Keratinocyte (primary cell): Measurements from ENCODE around the gene ASB16. TPM values are rescaled to one million over a fixed set of nuclear protein-coding genes. Genes with fewer than 3 reads are reported as not detected.

Source experiments
- DNase-seq: peaks from one replicate; pipeline ENCODE4 v3.0.0-alpha.2; 2011; ENCODE audit warnings: low read depth, missing footprints, low spot score
- FAIRE-seq: peaks from 2 replicates; lab custom pipeline; 2011; peaks lifted over from hg19 to GRCh38; lab: Jason Lieb, UNC
- H2AFZ ChIP-seq: 2 replicates; pipeline ENCODE4 v1.6.0; 2012; ENCODE audit warnings: low read length, control low read depth, inconsistent platforms; ENCODE audit not compliant: control insufficient read depth
- H3K27ac ChIP-seq: 2 replicates; pipeline ENCODE4 v1.5.1; 2011; ENCODE audit warnings: low read length; ENCODE audit not compliant: control insufficient read depth, insufficient read depth
- H3K27me3 ChIP-seq: 3 replicates; pipeline ENCODE4 v1.6.0; 2011; ENCODE audit warnings: low read length; ENCODE audit not compliant: control insufficient read depth, insufficient read depth; ENCODE audit errors: extremely low read depth
- H3K36me3 ChIP-seq, 2 experiments: 2 replicates in 1 of 2; 3 replicates in 1 of 2; pipeline ENCODE4 v1.5.1; 2011; ENCODE audit warnings: low read length in 2 of 2, mild to moderate bottlenecking in 1 of 2; ENCODE audit not compliant: control insufficient read depth in 2 of 2, insufficient read depth in 2 of 2; ENCODE audit errors: extremely low read depth in 1 of 2
- H3K4me1 ChIP-seq: 3 replicates; pipeline ENCODE4 v1.5.1; 2011; ENCODE audit warnings: low read length; ENCODE audit not compliant: control insufficient read depth, insufficient read depth; ENCODE audit errors: extremely low read depth
- H3K4me2 ChIP-seq: 3 replicates; pipeline ENCODE4 v1.6.0; 2011; ENCODE audit warnings: low read depth, low read length; ENCODE audit not compliant: control insufficient read depth, insufficient read depth; ENCODE audit errors: extremely low read depth
- H3K4me3 ChIP-seq, 3 experiments: fragments of 200-600 bp in 1 of 3; sonication (generic) in 1 of 3; 2 replicates in 2 of 3; 3 replicates in 1 of 3; pipeline ENCODE4 v1.5.1; 2011 to 2016; ENCODE audit warnings: low read length in 3 of 3, mild to moderate bottlenecking in 3 of 3, control low read depth in 2 of 3, inconsistent platforms in 1 of 3, low read depth in 1 of 3, mixed read lengths in 1 of 3, mixed run types in 1 of 3, moderate library complexity in 1 of 3; ENCODE audit not compliant: control insufficient read depth in 2 of 3, insufficient read depth in 2 of 3; ENCODE audit errors: extremely low read depth in 1 of 3
- H3K79me2 ChIP-seq: 2 replicates; pipeline ENCODE4 v1.6.0; 2012; ENCODE audit warnings: low read length; ENCODE audit not compliant: control insufficient read depth, insufficient read depth
- H3K9ac ChIP-seq: 3 replicates; pipeline ENCODE4 v1.6.0; 2011; ENCODE audit warnings: low read length; ENCODE audit not compliant: control insufficient read depth, insufficient read depth; ENCODE audit errors: extremely low read depth
- H3K9me1 ChIP-seq: 3 replicates; pipeline ENCODE4 v1.6.0; 2011; ENCODE audit warnings: low read length; ENCODE audit not compliant: control insufficient read depth, insufficient read depth; ENCODE audit errors: extremely low read depth
- H3K9me3 ChIP-seq: 2 replicates; pipeline ENCODE4 v1.5.1; 2012; ENCODE audit warnings: low read depth, low read length; ENCODE audit not compliant: control insufficient read depth
- H4K20me1 ChIP-seq: 3 replicates; pipeline ENCODE4 v1.6.0; 2011; ENCODE audit warnings: low read length; ENCODE audit not compliant: control insufficient read depth, insufficient read depth; ENCODE audit errors: extremely low read depth
- EZH2 ChIP-seq: IDR thresholded peaks from one replicate; pipeline ENCODE4 v1.6.1; 2012; ENCODE audit warnings: inconsistent platforms, mild to moderate bottlenecking, low read length, moderate library complexity
- dilution Hi-C: fragments of 300-500 bp; cut with MboI; formaldehyde crosslinking; loops from one replicate; pipeline ENCODE4 v1.7.0; 2020; ENCODE audit warnings: low sequenced_read_pairs; ENCODE audit not compliant: extremely low pct_ligation_motif_present
- polyA plus RNA-seq, 5 experiments: library from polyadenylated mRNA; depleted of rRNA in 3 of 5; stranded (reverse) in 3 of 5; stranded (forward) in 1 of 5; unstranded in 1 of 5; fragments of >200 nt; gene quantifications; 1 replicate in 1 of 5; 2 replicates in 3 of 5; 3 replicates in 1 of 5; pipeline versions ENCODE4 v1.2.1 to v1.2.3, GENCODE V29; 2011 to 2012; ENCODE audit warnings: missing spikeins in 2 of 5, low read depth in 1 of 5, low replicate concordance in 1 of 5
- TF ChIP-seq, protein P1 (sequence below), 3 experiments: IDR thresholded peaks in 1 of 3; conservative IDR thresholded peaks in 1 of 3; optimal IDR thresholded peaks in 1 of 3; 2 replicates in 2 of 3; 3 replicates in 1 of 3; pipeline versions ENCODE3 to v1.5.1; 2011; ENCODE audit warnings: low read length in 3 of 3, mild to moderate bottlenecking in 3 of 3, moderate library complexity in 2 of 3, control low read depth in 1 of 3, inconsistent platforms in 1 of 3; ENCODE audit not compliant: insufficient read depth in 2 of 3; ENCODE audit errors: extremely low read depth in 1 of 3

Gene ASB16
- polyA plus RNA-seq, 1 donor (not counting 4 experiments of a cell fraction or from before 2014, with no cell fraction given), result not detected

DNA sequence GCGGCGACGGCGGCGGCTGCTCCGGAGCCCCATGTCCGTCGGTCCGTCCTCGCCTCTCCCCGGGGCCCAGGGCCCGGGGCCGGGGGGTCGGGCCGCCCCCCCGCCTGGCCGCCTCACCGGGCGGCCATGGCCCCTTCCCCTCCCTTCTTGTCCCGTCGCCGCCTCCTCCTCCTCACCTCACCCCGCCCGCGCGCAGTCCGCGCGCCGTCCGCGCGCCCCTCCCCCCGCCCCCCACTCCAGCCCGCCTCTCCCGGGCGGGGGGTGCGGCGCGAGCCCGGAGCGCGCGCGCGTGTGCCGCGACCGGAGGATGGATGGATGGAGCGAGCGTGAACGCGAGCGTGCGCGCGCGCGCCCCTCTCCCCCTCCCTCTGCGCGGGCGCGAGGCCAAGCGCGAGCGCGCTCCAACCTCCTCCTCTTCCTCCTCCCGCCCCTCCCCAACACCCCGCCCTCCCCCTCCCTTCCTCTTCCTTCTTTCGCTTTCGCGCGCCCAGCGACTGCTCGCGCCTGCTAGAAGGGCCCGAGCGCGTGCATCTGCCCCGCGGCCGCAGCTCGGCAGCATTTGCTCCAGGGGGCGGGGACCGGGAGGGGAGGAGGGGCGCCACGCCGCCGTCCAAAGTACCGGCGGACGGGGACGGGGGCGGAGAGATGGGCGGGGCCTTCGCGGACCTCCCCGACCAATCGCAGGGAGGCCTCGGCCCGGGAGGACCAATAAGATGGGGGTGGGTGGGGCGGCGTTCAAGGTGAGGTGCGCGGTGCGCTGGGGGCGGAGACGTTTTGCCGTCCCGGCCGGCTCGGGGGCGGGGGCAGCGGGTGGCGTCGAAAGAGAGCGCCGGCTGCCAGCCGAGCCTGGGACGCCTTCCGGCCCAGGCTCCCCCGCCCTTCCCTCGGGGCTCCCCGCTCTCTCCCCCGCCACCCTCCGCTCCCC lies 29.3 kb downstream of the ASB16 start, which contains the start of gene ATXN7L3:
ATXN7L3 (minus strand) TSS at position 332 of the 925 bp plus-strand sequence. CDS start 1,814 bp downstream, outside the sequence.
- peaks cover 35% of the 10 kb centered on the region for H3K4me1 ChIP-seq
- H3K4me3 ChIP-seq, result peak within 1 kb of the TSS; percentile 79 to 85 (median 83)
- H4K20me1 ChIP-seq, result peaks cover 2% of the 10 kb centered on the region
- H3K27me3 ChIP-seq, result no peaks in the 10 kb centered on the region
- no peak for TF ChIP-seq EZH2
- TF ChIP-seq, protein P1, sequence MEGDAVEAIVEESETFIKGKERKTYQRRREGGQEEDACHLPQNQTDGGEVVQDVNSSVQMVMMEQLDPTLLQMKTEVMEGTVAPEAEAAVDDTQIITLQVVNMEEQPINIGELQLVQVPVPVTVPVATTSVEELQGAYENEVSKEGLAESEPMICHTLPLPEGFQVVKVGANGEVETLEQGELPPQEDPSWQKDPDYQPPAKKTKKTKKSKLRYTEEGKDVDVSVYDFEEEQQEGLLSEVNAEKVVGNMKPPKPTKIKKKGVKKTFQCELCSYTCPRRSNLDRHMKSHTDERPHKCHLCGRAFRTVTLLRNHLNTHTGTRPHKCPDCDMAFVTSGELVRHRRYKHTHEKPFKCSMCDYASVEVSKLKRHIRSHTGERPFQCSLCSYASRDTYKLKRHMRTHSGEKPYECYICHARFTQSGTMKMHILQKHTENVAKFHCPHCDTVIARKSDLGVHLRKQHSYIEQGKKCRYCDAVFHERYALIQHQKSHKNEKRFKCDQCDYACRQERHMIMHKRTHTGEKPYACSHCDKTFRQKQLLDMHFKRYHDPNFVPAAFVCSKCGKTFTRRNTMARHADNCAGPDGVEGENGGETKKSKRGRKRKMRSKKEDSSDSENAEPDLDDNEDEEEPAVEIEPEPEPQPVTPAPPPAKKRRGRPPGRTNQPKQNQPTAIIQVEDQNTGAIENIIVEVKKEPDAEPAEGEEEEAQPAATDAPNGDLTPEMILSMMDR (optimal IDR thresholded peaks at IDR 0.05 in 1 of 3, IDR thresholded peaks at IDR 0.05 in 1 of 3, conservative IDR thresholded peaks at IDR 0.05 in 1 of 3; ENCODE audit: extremely low read depth in 1 of 3, insufficient read depth in 2 of 3, low read length in 3 of 3), result no peak
- H3K9me3 ChIP-seq, result no peaks in the 10 kb centered on the region
- H2AFZ ChIP-seq, result peak within 1 kb of the TSS; percentile 73
- H3K79me2 ChIP-seq, result peaks cover 25% of the 10 kb centered on the region
- peak within 1 kb of the TSS; percentile 90 for H3K27ac ChIP-seq
- DNase-seq (peak; percentile 89), FAIRE-seq (no peak)
- H3K9ac ChIP-seq, result peak within 1 kb of the TSS; percentile 91
- peak within 1 kb of the TSS; percentile 94 for H3K4me2 ChIP-seq
- dilution Hi-C loops, result no loop called here
- H3K36me3 ChIP-seq, result peaks cover 13 to 17% of the 10 kb centered on the region in 2 experiments
- H3K9me1 ChIP-seq, result peaks cover 5% of the 10 kb centered on the region

DNA sequence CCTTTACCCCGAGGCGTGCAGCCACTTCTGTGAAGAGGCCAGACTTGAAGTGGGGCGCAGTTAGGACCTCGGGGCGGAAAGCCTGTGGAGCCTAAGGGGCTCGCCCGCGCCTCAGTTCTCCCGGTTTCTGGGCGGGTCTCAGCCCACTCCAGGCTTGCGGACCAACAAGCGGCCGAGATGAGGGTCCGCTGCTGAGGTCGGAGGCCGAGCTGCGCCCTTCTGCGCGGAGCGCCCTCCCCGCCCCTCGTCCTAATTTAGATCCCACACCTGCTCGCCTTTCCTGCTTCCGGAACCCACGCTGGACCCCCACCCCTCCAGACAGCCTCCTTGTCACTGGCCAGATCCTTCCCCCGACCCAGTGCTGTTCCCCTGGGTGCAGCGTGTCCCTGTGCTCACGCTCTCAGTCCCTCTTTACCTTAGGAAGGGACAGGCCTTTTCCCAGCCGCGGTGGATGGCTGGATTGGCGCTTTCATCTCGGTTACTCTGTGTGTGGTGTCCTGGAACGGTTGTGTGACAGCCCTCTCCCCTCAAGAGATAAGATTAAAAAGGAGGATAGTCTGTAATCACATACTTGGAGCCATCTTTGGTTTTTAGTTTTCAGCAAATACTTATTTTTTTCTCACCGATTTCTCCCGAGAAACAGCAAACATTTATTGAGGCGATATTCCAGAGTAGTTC lies 30.1 kb downstream of the ASB16 start:
- H4K20me1 ChIP-seq, result peaks cover 2% of the 10 kb centered on the region
- H3K9ac ChIP-seq, result peak overlapping the region; percentile 91
- H3K27me3 ChIP-seq, result no peaks in the 10 kb centered on the region
- H3K36me3 ChIP-seq, result peaks cover 7 to 10% of the 10 kb centered on the region in 2 experiments
- DNase-seq, result no peak
- peak overlapping the region; percentile 88 for H3K4me2 ChIP-seq
- no peak for FAIRE-seq
- peaks cover 38% of the 10 kb centered on the region for H3K4me1 ChIP-seq
- dilution Hi-C loops, result no loop called here
- peak overlapping the region; percentile 73 for H2AFZ ChIP-seq
- TF ChIP-seq EZH2, result no peak
- TF ChIP-seq, protein P1 (optimal IDR thresholded peaks at IDR 0.05 in 1 of 3, IDR thresholded peaks at IDR 0.05 in 1 of 3, conservative IDR thresholded peaks at IDR 0.05 in 1 of 3; ENCODE audit: extremely low read depth in 1 of 3, insufficient read depth in 2 of 3, low read length in 3 of 3), result no peak
- H3K27ac ChIP-seq, result peak overlapping the region; percentile 90
- peaks cover 23% of the 10 kb centered on the region for H3K79me2 ChIP-seq
- H3K9me3 ChIP-seq, result no peaks in the 10 kb centered on the region
- peaks cover 5% of the 10 kb centered on the region for H3K9me1 ChIP-seq
- H3K4me3 ChIP-seq, result peak overlapping the region; percentile 67 to 79 (median 78)
